ENCODE data around the gene MORF4L1. TPM values are rescaled to one million over a fixed set of nuclear protein-coding genes. Genes with fewer than 3 reads are reported as not detected.
"Not testable (repeated sequence)": the region's sequence is repeated elsewhere in the genome, so short reads cannot be mapped to it uniquely, and the experiment has no call there.

Gene MORF4L1
- total RNA-seq, 1 experiment from 2014 or later = 272 TPM

DNA sequence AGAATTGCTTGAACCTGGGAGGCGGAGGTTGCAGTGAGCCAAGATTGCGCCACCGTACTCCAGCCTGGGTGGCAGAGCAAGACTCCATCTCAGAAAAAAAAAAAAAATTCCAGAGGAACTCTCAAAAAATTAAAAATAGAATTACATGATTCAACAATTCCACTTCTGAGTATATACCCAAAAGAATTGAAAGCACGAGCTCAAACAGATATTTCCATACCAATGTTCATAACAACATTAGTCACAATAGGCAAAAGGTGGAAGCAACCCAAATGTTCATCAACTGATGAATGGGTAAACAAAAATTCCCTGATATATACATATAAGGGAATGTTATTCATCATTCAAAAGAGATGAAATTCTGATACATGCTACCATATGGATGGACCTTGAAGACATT lies 16.9 kb upstream of the MORF4L1 start:
- DNase-seq (ENCODE audit: low read depth) = peak; percentile 24

DNA sequence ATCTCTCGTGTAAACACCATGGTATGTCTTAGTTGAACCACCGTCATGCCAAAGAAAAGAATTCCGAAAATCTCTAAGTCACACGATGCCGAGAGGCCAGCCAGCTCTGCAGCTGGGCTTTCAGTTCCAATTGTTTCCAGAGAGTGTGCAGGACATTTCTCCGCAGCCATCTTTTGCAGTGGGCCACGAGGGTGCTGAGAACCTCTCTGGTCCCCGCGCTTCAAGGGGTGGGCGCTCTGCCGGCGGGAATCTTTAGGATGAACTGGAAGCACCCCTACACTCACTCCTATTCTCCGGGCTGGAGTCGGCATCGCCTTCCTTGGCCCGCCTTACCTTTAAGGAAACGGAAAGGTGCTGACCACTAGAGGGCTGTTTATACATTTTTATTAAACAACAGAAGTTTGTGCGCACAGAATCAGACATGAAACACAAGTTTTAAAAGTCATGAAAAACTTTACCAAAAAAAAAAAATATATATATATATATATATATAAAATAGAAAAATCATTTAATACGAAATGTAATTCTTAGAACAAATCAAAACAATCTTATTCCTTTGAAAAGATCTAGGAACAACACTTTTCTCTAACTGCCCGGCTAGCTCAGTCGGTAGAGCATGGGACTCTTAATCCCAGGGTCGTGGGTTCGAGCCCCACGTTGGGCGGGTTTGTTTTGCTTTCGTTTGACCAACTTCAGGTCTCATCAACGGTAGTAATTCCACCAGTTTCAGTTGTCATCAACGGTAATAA lies 12.5 kb upstream of the MORF4L1 start:
- DNase-seq (ENCODE audit: low read depth) = peak; percentile 82

DNA sequence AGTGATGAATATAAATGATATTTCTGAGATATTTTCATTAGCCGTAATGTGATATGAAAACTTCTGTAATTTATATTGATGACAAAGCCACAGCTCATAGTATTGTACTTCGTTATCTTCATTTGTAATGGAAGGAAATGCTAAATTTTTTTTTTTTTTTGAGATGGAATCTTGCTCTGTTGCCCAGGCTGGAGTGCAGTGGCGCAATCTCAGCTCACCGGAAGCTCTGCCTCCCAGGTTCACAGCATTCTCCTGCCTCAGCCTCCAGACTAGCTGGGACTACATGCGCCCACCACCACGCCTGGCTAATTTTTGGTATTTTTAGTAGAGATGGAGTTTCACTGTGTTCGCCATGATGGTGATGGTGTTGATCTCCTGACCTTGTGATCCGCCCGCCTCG lies 7.1 kb upstream of the MORF4L1 start:
- DNase-seq (ENCODE audit: low read depth) = not testable (repeated sequence)

DNA sequence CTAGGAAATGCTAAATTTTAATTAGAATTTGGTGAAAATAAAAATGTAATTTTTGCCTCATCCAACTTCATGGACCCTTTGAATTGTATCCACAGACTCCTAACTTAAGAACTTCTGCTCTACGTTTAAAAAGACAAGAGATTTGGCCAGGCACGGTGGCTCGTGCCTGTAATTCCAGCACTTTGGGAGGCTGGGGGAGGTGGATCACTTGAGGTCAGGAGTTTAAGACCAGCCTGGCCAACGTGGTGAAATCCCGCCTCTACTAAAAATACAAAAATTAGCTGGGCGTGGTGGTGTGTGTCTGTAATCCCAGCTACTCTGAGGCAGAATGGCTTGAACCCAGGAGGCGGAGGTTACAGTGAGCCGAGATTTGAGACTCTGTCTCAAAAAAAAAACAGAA lies 6.7 kb upstream of the MORF4L1 start:
- not testable (repeated sequence) for DNase-seq (ENCODE audit: low read depth)

DNA sequence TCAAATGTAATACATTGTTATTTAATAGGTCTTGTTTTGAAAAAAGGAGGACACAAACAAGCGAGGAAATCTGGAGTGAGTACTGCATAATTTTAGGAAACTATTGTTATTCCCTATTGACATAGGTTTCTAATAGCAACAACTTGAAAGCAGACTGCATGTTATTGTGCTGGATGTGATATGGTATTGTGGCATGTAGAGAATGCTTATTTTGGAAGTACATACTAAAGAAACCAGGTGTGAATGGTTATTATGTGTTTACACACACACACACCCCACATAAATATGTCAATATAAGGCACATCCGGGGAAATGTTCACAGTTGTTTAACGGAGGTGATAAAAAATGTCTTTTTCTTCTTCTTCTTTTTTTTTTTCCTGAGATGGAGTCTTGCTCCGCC lies 5.9 kb upstream of the MORF4L1 start:
- DNase-seq (ENCODE audit: low read depth) = peak; percentile 7

DNA sequence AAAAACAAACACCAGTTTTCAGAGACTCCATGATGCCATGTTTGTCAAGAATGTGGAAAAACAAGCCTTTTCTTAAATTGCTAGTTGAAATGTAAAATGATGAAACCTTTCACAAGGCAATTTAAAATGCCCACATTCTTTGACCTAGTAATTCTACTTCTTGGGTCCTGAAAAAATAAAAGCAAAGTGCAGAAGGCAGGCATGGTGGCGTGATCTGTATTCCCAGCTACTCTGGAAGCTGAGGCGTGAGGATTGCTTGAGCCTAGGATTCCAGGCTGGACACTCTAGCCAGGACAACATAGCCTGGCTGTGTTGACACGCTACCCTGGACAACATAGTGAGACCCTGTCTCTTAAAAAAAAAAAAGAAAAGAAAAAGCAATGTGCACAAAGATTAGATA lies 4.3 kb upstream of the MORF4L1 start:
- no peak for DNase-seq (ENCODE audit: low read depth)

DNA sequence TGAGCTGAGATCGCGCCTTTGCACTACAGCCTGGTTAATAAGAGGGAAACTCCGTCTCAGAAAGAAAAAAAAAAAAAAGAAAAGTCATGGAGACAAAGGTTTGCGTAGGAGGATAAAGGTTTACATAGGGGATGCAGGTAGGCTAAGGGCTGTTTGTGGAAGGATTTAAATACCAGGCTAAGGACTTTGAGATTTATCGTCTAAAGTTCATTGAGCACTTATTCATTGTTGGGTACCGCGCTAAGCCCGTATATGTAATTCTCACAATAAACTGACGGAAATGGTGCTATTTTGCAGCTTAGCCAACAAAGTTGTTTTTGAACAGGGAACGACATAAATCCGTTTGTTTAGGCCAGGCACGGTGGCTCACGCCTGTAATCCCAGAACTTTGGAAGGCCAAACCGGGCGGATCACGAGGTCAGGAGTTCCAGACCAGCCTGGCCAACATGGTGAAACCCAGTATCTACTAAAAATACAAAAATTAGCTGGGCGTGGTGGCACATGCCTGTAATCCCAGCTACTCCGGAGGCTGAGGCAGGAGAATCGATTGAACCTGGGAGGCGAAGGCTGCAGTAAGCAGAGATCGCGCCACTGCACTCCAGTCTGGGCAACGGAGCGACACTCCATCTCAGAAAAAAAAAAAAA lies 1.1 kb upstream of the MORF4L1 start:
- not testable (repeated sequence) for DNase-seq (ENCODE audit: low read depth)

DNA sequence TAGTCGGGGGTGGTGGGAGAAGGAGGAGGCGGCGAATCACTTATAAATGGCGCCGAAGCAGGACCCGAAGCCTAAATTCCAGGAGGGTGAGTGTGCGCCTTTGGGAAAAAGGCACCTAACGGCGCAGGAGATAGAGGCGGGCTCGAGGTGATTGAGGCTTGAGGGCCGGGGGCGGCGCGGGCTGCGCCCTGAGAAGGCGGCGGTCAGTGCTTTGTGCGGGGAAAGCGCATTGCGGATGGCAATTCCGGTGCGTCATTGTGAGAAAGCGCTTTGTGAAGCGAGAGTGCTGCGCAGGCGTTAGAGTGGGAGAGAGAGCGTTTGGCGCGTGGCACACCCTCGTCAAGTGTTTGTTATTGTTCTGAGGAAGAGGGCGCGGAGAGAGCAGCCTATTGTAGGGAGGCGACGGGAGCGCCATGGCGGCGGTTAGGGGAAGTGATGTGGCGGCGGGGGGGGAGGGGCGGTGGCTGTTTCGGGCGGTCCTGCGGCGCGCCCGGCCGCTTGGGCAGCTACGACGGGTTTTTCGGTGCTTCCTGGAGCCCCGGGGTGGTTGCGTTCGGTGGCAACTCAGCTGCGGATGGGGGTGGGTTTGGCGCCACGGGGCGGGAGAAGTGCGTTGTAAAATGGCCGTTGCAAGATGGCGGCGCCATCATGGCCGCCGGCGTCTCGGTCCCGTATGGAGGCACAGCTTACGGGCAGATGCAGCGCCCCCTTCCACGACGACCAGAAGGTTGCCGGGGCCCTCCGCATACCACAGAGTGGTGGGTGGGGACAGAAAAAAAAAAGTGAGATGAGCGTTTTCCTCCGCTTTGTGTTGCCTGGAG lies 492 bp downstream of the MORF4L1 start:
- peak; percentile 90 for DNase-seq (ENCODE audit: low read depth)

DNA sequence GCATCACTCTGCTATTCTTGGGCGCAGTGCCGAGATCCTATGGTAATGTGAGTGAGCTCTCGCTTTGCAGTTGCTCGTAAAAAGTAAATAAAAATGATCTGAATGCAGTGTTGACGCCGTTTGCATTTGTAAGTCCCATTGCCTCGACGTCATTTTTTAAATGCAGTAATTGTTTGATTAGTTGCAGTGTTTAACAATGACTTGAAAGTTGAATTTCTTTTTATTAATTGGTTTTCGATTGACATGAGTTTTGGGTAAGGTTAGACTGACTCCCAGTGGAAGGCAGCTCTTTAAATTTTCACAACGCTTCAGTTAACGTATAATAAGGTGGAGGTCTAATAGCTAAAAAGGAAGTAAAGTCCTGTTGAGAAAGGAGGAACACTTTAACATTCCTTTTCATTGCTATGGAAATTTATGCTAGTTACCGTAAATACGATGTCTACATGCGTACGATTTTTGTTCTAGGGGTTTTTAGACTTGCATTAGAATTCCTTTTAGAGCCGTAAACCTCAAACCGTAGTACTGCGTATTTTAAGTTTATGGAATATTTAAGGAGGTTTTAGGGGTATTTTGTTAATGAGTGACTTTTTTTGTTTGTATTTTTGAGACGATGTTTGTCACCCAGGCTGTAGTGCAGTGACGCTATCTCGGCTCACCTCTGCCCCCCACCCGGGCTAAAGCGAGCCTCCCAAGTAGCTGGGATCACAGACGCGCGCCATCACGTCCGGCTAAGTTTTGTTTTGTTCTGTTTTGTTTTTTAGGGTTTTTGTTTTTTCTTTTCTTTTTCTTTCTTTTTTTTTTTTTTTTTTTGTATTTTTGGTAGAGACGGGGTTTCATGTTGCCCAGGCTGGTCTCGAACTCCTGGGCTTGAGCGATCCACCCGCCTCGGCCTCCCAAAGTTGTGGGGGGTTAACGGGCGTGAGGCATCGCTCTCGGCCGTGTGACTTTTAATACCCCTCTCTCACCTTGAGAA lies 1.4 kb downstream of the MORF4L1 start:
- DNase-seq (ENCODE audit: low read depth) = peak; percentile 31

DNA sequence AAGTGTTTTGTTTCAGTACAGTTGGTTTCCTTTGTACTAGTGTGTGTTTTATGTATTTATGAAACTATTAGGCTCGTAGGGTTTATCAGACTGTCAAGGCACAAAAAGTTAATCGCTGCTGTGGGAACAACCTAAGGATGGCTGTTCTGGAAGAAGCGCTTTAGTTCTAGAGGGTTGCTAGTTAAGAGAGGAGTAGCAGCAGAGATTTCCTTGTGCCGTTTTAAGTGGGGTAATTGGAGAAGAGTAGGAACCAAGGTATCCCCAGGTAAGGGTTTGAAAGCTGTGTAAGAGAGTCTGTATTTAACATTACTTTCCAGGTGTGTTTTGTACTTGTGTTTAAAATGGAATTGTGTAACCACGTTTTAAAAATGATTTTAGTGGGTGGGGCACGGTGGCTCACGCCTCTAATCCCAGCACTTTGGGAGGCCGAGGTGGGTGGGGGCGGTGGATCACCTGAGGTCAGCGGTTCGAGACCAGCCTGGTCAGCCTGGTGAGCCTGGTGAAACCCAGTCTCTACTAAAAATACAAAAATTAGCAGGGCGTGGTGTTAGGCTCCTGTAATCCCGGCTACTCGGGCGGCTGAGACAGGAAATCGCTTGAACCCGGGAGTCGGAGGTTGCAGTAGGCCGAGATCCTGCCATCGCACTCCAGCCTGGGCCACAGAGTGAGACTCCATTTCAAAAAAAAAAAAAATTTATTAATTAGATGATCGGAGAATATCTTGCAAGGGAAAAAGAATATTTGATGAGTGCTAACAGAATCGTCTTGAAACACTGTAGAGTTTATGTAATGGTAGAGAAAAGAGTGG lies 2.6 kb downstream of the MORF4L1 start:
- no peak for DNase-seq (ENCODE audit: low read depth)

DNA sequence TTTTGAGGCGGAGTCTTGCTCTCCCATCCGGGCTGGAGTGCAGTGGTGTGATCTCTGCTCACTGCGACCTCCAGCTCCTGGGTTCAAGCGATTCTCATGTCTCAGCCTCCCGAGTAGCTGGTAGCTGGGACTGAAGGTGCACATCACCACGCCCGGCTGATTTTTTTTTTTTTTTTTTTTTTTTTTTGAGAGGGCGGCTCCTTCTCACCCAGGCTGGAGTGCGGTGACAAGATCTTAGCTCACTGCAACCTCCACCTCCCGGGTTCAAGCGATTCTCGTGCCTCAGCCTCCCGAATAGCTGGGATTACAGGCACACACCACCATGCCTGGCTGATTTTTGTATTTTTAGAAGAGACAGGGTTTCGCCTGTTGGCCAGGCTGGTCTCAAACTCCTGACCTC lies 4.3 kb downstream of the MORF4L1 start:
- not testable (repeated sequence) for DNase-seq (ENCODE audit: low read depth)

DNA sequence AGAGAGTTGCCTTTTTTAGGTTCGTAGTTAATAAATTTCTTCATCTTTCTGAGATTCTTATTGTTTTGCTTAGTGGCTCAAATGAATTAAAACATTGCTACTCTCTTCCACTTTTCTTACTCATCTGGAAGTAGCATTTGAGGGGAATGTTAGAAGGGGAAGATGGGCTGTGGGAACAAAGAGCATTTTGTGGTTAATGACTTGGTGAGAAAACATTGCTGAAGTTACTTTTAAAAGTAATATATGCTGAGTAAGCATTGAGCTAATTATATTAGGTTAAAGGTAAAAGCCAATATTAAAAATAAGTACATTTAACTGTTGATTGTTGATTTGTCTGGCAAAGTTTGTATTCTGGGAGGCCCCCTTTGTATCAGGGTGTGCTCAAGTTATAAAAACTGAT lies 5.7 kb downstream of the MORF4L1 start:
- DNase-seq (ENCODE audit: low read depth) = peak; percentile 63

DNA sequence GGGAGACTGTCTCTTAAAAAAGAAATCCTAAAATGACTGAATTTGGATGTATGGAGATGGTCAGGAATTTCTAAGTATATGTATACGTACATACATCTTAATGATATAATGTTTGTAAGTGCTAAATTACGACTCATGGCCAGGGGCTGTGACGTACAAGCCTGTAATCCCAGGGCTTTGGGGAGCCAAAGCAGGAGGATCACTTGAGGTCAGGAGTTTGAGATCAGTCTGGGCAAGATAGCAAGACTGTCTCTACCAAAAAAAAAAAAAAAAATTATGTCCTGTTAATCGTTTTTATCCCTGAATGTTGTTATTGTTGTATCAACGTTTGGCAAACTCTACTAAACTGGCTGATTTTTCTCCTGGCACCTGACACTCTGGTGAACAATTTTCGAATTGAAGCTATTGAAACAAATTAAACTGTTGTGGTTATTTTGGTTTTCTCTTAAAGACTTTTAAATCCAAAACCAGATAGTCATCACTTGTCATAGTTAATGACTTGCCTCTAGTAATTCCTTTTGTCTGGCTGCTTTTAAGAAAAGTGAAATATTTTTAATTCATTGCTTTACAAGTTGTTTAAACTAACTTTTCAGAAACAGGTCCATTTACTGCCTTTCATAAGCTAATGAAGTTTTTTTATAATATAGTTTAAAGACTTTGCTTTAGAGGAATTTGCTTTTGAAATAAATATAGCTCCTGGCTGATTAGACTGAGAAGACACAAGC lies 7.0 kb downstream of the MORF4L1 start:
- peak; percentile 56 for DNase-seq (ENCODE audit: low read depth)

DNA sequence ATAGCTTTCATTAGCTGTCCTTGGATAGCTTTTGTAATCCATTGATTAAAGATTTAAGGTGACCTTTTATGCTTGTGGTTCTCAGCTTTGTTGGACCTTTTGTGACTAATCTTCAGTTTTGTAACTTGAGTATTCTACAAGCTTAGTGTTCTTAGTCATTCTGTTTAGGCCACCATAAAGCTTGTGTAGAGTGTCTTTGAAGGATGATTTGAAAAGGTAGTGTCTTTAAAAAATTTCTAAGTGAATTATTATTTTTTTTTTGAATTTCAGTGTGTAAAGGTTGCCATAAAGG lies 7.5 kb downstream of the MORF4L1 start:
- peak; percentile 72 for DNase-seq (ENCODE audit: low read depth)

DNA sequence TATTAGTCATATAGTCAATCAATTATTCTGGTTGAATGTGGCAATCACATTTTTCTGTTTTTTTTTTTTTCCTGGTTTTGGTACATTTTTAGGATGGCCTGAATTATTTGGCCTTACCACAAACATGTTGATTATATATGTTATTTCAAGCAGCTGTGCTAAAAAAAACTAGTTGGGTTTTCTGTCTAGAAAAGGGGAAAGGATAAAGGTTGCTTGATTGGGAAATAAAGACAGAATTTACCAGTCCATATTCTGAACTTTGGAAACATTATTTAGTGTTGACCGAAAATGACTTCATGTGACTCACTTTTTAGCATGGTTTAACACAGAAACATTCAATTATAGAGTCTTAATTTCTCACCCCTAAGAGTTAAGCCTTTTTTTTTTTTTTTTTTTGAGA lies 8.1 kb downstream of the MORF4L1 start:
- DNase-seq (ENCODE audit: low read depth) = no peak

DNA sequence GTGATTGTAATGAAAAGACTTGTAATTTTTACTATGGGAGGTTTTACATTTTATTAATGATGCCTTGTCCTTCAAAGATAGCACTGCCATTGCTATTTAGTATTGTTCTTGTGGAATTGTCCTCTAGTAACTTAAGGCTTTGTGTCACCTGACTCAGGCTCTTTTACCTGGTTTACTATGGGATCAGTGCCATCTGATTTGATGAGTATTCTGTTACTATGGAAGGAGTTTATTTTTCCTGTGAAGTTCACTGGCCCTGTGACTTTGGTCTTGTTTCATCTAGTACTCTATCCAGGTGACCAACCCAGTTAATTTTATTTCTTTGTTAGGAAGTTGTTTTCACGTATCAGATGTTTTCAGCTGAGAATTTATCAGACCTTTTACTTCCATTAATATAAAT lies 9.0 kb downstream of the MORF4L1 start:
- DNase-seq (ENCODE audit: low read depth) = no peak

DNA sequence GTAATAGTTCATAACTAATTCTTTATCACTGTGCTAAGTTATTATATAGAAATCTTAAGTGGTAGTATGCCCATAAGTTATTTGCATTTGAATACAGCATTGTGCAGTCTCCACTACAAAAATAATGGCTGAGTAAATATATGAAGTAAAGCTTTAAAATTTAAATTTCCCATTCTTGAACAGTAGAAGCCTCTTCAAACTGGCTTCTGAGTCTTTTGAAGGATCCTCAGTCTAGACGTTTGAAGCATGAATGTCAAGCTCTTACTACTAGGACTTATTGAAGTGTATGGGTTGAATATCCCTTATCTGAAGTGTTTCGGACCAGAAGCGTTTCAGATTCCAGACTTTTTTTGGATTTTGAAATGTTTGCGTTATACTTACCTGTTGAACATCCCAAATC lies 16.3 kb downstream of the MORF4L1 start:
- DNase-seq (ENCODE audit: low read depth) = no peak

DNA sequence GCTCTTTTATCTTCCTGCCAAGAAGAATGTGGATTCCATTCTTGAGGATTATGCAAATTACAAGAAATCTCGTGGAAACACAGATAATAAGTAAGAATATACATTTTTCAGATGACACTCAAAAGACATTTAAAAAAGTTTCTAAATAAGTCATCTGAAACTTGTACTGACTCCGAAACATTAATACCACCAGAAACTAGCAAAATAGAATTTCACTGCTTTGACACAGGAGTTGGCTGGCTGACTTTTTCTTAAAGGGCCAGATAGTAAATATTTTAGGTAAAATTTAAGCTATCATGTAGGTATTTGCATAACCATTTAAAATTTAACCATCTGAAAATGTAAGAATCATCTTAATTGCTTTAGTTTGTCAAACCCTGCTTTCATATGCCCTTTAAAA lies 20.8 kb downstream of the MORF4L1 start:
- DNase-seq (ENCODE audit: low read depth) = no peak

DNA sequence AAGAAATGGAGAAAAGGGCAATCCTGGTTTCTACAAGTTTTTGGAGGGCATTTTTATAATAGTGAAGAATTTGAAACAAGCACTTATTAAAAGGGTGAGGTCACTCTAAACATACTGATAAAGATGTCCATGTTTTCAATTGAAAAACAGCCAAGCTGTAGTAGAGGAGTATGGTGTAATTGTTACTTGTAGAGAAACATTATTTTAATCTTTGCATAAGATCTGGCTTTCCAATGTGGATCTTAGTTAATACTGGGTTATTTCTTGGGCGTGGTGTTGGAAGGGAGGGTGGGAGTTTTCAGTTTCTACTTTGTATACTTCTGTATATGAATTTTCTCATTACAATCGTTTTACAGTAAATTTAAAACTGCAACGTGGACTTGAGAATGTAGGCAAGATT lies 22.8 kb downstream of the MORF4L1 start:
- no peak for DNase-seq (ENCODE audit: low read depth)

DNA sequence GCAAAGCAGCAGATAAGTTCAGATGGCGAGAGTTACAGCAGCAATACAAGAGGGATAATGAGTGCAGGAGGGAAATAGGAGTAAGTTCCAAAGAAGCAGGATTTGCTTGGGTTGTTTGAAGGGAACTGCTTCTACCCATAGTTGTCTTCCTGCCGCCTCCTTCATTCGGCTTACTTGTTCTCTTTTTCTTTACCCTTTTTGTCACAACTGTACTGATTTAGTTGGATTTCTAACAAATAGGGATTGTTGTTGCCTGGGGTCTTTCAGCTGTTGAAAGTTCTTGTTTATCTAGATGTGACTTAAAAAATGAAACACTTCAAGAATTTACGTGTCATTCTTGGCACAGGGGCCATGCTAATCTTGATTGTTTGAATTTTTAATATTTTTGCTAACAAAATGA lies 25.9 kb downstream of the MORF4L1 start:
- no peak for DNase-seq (ENCODE audit: low read depth)
